H7 (cell line): ENCODE data around the gene DRICH1. TPM values are rescaled to one million over a fixed set of nuclear protein-coding genes. Genes with fewer than 3 reads are reported as not detected.
A peak's percentile ranks its signal among the peaks of the same experiment; 100 is the strongest.
"Not testable (repeated sequence)": the region's sequence is repeated elsewhere in the genome, so short reads cannot be mapped to it uniquely, and the experiment has no call there.

Experiments used
- DNase-seq: peaks from one replicate; pipeline ENCODE4 v3.0.0; 2012
- H3K27me3 ChIP-seq: 2 replicates; pipeline ENCODE4 v1.6.0; 2011; ENCODE audit warnings: mild to moderate bottlenecking, low read length; ENCODE audit not compliant: control insufficient read depth, insufficient read depth
- H3K36me3 ChIP-seq: replicated peaks from 2 replicates; pipeline ENCODE4 v1.5.1; 2011; ENCODE audit warnings: low read length; ENCODE audit not compliant: control insufficient read depth, insufficient read depth
- H3K4me3 ChIP-seq: 2 replicates; pipeline ENCODE4 v1.5.1; 2011; ENCODE audit warnings: low read depth, mild to moderate bottlenecking, control low read depth, low read length, moderate library complexity; ENCODE audit not compliant: insufficient read depth
- total RNA-seq: library from RNA; depleted of rRNA; stranded (reverse); fragments of >200 nt; shearing (Covaris generic); gene quantifications from 2 replicates; pipeline ENCODE4 v1.2.3, GENCODE V29; 2014

Gene DRICH1
- total RNA-seq, 1 experiment from 2014 or later: not detected

GRCh38 chr22:23574371-23574811 is 57.7 kb downstream of the DRICH1 start:
- Histone ChIP-seq H3K36me3 (no peaks in the 10 kb centered on the region), H3K27me3 (no peaks in the 10 kb centered on the region), H3K4me3 (no peak overlapping the region)
- DNase-seq: peak; percentile 68

GRCh38 chr22:23573701-23574235 is 58.4 kb downstream of the DRICH1 start:
- H3K27me3 ChIP-seq, H3K4me3 ChIP-seq, DNase-seq, H3K36me3 ChIP-seq: not testable (repeated sequence)

GRCh38 chr22:23573106-23573505 is 59.0 kb downstream of the DRICH1 start:
- not testable (repeated sequence) for H3K4me3 ChIP-seq, DNase-seq, H3K27me3 ChIP-seq, H3K36me3 ChIP-seq

- DNase-seq: no peak
These were observed 60.6 kb downstream of the DRICH1 start for GRCh38 chr22:23571486-23571885.

GRCh38 chr22:23570681-23571080 is 61.4 kb downstream of the DRICH1 start:
- Histone ChIP-seq H3K4me3 (no peak overlapping the region), H3K27me3 (peaks cover 20% of the 10 kb centered on the region), H3K36me3 (no peaks in the 10 kb centered on the region)
- peak; percentile 32 for DNase-seq

More at GRCh38 chr22:23571486-23571885, 60.6 kb downstream of the DRICH1 start:
- H3K4me3 ChIP-seq: no peak overlapping the region
- H3K36me3 ChIP-seq: no peaks in the 10 kb centered on the region
- H3K27me3 ChIP-seq: peaks cover 13% of the 10 kb centered on the region

- Histone ChIP-seq H3K4me3 (no peak overlapping the region), H3K36me3 (no peaks in the 10 kb centered on the region), H3K27me3 (peaks cover 26% of the 10 kb centered on the region)
- DNase-seq: no peak
These were observed 62.4 kb downstream of the DRICH1 start for GRCh38 chr22:23569716-23570115.

- no peak for DNase-seq
- H3K4me3 ChIP-seq: no peak overlapping the region
- H3K27me3 ChIP-seq: peaks cover 29% of the 10 kb centered on the region
- no peaks in the 10 kb centered on the region for H3K36me3 ChIP-seq
These were observed 62.8 kb downstream of the DRICH1 start for GRCh38 chr22:23569291-23569690.

- Histone ChIP-seq H3K4me3 (peak overlapping the region; percentile 48), H3K27me3 (peaks cover 30% of the 10 kb centered on the region), H3K36me3 (no peaks in the 10 kb centered on the region)
- DNase-seq: peak; percentile 61
These were observed 65.2 kb downstream of the DRICH1 start for GRCh38 chr22:23566705-23567475.

- Histone ChIP-seq H3K4me3 (peak overlapping the region; percentile 48), H3K36me3 (no peaks in the 10 kb centered on the region), H3K27me3 (peaks cover 30% of the 10 kb centered on the region)
- DNase-seq: peak; percentile 90
These were observed 66.0 kb downstream of the DRICH1 start for GRCh38 chr22:23565915-23566704.

GRCh38 chr22:23565305-23565914 is 66.7 kb downstream of the DRICH1 start:
- DNase-seq: peak; percentile 87
- Histone ChIP-seq H3K36me3 (no peaks in the 10 kb centered on the region), H3K4me3 (peak overlapping the region; percentile 48), H3K27me3 (peaks cover 30% of the 10 kb centered on the region)

GRCh38 chr22:23564276-23564675 is 67.8 kb downstream of the DRICH1 start:
- H3K36me3 ChIP-seq: no peaks in the 10 kb centered on the region
- no peak for DNase-seq
- H3K27me3 ChIP-seq: peaks cover 30% of the 10 kb centered on the region
- no peak overlapping the region for H3K4me3 ChIP-seq

GRCh38 chr22:23563111-23563510 is 69.0 kb downstream of the DRICH1 start:
- Histone ChIP-seq H3K4me3 (no peak overlapping the region), H3K36me3 (no peaks in the 10 kb centered on the region), H3K27me3 (peaks cover 30% of the 10 kb centered on the region)
- no peak for DNase-seq

GRCh38 chr22:23562186-23562585 is 69.9 kb downstream of the DRICH1 start:
- no peak for DNase-seq
- no peaks in the 10 kb centered on the region for H3K36me3 ChIP-seq
- no peak overlapping the region for H3K4me3 ChIP-seq
- peaks cover 23% of the 10 kb centered on the region for H3K27me3 ChIP-seq

- H3K36me3 ChIP-seq, H3K4me3 ChIP-seq, DNase-seq: not testable (repeated sequence)
- peaks cover 14% of the 10 kb centered on the region for H3K27me3 ChIP-seq
These were observed 71.1 kb downstream of the DRICH1 start for GRCh38 chr22:23561025-23561510.
